HG03025 (cell line): Measurements from ENCODE around the gene SCUBE3.

Source experiments
- ATAC-seq: cut with Tn5 transposase; IDR thresholded peaks from one replicate; pipeline ENCODE4 v1.9.1; 2021; ENCODE audit warnings: mild to moderate bottlenecking, moderate library complexity; ENCODE audit not compliant: unreplicated experiment, low FRiP score

The SCUBE3 gene

GRCh38 chr6:35213824-35214756 is at the start of gene SCUBE3:
Gene SCUBE3 (plus strand): TSS chr6:35213956. CDS start chr6:35214419, 463 bp downstream.
- no peak for ATAC-seq

GRCh38 chr6:35164277-35164676 is 49.5 kb upstream of the SCUBE3 start:
- no peak for ATAC-seq

- ATAC-seq, result no peak
These were observed 48.9 kb upstream of the SCUBE3 start for GRCh38 chr6:35164868-35165267.

GRCh38 chr6:35165630-35166071 is 48.1 kb upstream of the SCUBE3 start:
- ATAC-seq, result no peak

GRCh38 chr6:35166116-35166515 is 47.6 kb upstream of the SCUBE3 start:
- ATAC-seq, result no peak

- ATAC-seq, result no peak
These were observed 47.2 kb upstream of the SCUBE3 start for GRCh38 chr6:35166520-35166919.

GRCh38 chr6:35167505-35167904 is 46.3 kb upstream of the SCUBE3 start:
- no peak for ATAC-seq

GRCh38 chr6:35168461-35168861 is 45.3 kb upstream of the SCUBE3 start:
- no peak for ATAC-seq

- ATAC-seq, result no peak
These were observed 43.6 kb upstream of the SCUBE3 start for GRCh38 chr6:35170166-35170565.

GRCh38 chr6:35170891-35171290 is 42.9 kb upstream of the SCUBE3 start:
- ATAC-seq, result no peak

- ATAC-seq, result no peak
These were observed 40.7 kb upstream of the SCUBE3 start for GRCh38 chr6:35173044-35173426.

- ATAC-seq, result no peak
These were observed 40.2 kb upstream of the SCUBE3 start for GRCh38 chr6:35173427-35174087.

GRCh38 chr6:35174088-35174434 is 39.7 kb upstream of the SCUBE3 start:
- ATAC-seq, result no peak

- no peak for ATAC-seq
These were observed 39.3 kb upstream of the SCUBE3 start for GRCh38 chr6:35174501-35174900.

GRCh38 chr6:35176301-35177024 is 37.3 kb upstream of the SCUBE3 start:
- no peak for ATAC-seq

GRCh38 chr6:35177157-35177556 is 36.6 kb upstream of the SCUBE3 start:
- no peak for ATAC-seq

- ATAC-seq, result no peak
These were observed 36.2 kb upstream of the SCUBE3 start for GRCh38 chr6:35177596-35177995.

GRCh38 chr6:35178012-35178411 is 35.7 kb upstream of the SCUBE3 start:
- no peak for ATAC-seq

GRCh38 chr6:35178932-35179832 is 34.6 kb upstream of the SCUBE3 start:
- no peak for ATAC-seq

- ATAC-seq, result no peak
These were observed 33.7 kb upstream of the SCUBE3 start for GRCh38 chr6:35179901-35180535.
